ENCODE results near the gene C10orf120.

Gene C10orf120

DNA sequence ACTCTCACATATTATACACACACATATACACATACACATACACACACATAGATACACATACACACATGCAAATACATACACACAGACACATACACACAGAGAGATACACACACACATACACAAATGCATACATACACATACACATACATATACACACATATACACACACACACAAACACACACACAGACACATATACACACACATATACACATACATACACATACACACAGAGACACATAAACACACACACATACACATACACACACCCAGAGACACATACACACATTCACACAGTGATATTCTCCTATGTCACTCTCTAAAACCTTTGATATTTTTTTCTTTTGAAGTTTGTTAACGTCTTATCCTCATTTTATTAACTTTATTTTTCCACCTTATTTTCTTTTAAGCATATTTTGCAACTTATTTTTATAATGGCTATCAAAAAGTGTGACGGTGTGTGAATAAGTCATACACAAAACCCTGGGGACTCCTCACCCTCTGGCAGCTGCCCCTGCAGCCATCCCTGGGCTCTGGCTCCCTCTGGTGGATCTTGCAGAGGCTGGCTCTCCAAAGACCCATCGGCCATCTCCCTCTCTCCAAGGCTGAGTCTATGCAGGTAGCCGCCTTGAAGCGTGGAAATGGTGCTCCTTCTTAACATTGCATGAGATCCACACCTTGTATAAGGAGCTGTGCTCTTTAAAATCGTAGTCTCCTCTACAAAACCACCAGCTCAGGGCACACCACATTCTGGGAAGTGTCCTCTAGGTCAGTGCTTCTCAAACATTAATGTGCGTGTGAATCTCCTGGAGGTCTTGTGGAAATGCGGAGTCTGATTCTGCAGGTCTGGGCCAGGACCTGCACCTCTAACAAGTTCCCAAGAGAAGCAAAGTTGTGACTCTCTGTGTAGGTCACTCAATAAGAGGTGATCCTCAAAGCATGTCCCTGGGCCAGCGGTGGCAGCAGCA lies 4.1 kb upstream of the C10orf120 start:
- no peak for DNase-seq (ENCODE audit: low read depth, low spot score)

DNA sequence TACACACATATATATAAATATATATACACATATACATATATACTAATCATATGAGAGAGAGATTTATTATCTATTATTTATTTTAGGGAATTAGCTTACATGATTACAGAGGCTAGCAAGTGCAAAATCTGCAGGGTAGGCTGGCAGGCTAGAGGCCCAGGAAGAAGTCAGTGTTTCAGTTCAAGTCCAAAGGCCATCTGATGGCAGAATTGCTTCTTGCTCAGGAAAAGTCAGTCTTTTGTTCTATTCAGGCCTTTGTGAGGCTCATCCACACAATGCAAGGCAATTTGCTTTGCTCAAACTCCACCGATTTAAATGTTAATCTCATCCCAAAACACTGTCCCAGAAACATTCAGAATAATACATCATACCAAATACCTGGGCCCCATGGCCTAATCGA lies 2.6 kb upstream of the C10orf120 start:
- no peak for DNase-seq (ENCODE audit: low read depth, low spot score)

- no peak for DNase-seq (ENCODE audit: low read depth, low spot score)
Observed at GRCh38 chr10:122701652-122702051, 2.0 kb upstream of the C10orf120 start.

- DNase-seq (ENCODE audit: low read depth, low spot score) = no peak
Observed at GRCh38 chr10:122696687-122697086, 3.0 kb downstream of the C10orf120 start.

DNA sequence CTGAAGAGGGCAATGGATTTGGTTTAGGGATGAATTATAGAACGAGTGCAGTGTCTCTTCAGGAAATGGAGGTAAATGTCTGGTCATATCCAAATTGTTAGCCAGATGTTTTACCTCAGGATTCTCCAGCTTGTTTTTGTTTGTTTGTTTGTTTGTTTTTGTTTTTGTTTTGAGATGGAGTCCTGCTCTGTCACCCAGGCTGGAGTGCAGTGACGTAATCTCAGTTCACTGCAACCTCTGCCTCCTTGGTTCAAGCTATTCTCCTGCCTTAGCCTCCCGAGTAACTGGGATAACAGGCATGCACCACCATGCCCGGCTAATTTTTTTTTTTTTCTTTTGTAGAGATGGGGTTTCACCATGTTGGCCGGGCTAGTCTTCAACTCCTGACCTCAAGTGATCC lies 6.9 kb downstream of the C10orf120 start:
- DNase-seq (ENCODE audit: low read depth, low spot score) = no peak

GRCh38 chr10:122689146-122689820 lies 10.4 kb downstream of the C10orf120 start:
- DNase-seq (ENCODE audit: low read depth, low spot score) = no peak

- no peak for DNase-seq (ENCODE audit: low read depth, low spot score)
Observed at GRCh38 chr10:122688293-122688989, 11.2 kb downstream of the C10orf120 start.

- DNase-seq (ENCODE audit: low read depth, low spot score) = no peak
Observed at GRCh38 chr10:122682522-122682921, 17.1 kb downstream of the C10orf120 start.

- no peak for DNase-seq (ENCODE audit: low read depth, low spot score)
Observed at GRCh38 chr10:122678266-122678665, 21.4 kb downstream of the C10orf120 start.

DNA sequence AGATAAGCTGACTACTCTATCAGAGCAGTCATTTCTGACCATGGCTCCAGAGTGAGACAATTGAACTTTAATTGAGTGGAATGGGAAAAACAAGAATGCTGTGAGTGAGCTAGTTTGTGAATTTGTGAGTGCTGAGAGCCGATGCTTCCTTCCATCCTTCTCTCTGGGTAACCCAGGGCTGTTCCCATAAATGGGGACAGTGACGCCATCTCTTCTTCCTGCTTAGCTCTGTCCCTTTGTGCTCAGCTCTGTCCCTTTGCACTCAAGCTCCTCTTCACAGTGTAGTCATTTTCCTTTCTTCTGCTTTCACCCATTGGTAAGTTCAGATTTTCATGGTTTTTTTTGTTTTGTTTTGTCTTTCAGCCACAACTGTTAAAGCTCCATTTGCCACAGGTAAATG lies 24.4 kb downstream of the C10orf120 start:
- no peak for DNase-seq (ENCODE audit: low read depth, low spot score)

- DNase-seq (ENCODE audit: low read depth, low spot score) = no peak
Observed at GRCh38 chr10:122674781-122675180, 24.9 kb downstream of the C10orf120 start.

- DNase-seq (ENCODE audit: low read depth, low spot score) = no peak
Observed at GRCh38 chr10:122673731-122674130, 25.9 kb downstream of the C10orf120 start.

- no peak for DNase-seq (ENCODE audit: low read depth, low spot score)
Observed at GRCh38 chr10:122673269-122673668, 26.4 kb downstream of the C10orf120 start.

DNA sequence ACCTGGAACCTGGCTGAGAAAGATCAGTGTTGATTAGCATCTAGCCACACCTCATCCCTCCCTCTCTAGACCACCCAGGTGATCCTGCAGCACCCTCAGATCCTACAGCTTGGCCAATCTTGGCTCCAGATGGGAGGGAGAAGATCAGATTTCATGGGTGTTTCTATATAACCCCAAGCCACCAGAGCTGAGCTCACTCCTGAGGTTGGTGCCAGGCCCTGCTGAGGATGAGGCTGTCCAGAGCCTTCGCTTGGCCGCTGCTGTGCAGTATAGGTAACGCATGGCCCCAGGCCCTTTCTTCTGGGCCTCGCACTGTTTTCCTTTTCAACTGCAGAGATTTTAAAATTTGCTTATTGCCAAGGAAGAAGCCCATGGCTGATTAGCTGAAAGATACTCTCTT lies 27.0 kb downstream of the C10orf120 start:
- no peak for DNase-seq (ENCODE audit: low read depth, low spot score)

DNA sequence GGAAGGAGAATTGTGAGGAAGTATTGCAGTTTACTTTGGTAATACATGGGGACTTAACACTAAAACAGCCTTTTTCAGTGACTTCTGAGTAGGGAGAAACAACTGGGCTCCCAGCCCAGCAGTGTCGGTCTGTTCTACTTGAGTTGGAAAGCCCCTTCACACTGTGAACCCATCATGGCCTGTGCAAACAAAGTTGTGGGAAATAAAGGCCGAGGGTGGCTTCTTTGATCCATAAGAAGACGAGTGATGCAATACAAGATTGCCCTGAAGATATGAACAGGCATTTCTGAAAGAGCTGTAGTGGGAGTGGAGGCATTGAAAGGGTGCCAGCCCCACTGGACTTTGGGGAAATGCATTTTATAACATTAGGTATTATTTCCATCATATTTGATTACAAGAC lies 28.3 kb downstream of the C10orf120 start:
- DNase-seq (ENCODE audit: low read depth, low spot score) = no peak

DNA sequence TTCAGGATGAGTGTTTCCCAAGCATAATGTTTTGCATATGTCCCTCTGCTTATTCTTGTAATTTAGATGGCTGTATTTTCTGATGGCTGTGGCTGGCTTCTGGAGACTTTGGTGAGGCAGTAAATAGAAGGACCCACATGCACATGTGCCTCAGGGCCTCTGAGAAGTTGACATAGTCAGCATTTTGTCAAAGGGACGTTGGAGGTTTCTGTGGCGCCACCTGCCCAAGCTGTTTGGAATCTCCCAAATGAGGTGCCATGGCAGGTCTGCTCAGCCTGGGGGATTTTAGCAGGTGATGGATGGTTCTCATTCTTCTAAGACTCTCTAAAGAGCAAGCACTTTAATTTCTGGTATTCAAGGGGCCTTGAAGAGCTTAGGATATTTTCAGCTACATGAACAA lies 29.8 kb downstream of the C10orf120 start:
- DNase-seq (ENCODE audit: low read depth, low spot score) = no peak

- no peak for DNase-seq (ENCODE audit: low read depth, low spot score)
Observed at GRCh38 chr10:122669045-122669444, 30.6 kb downstream of the C10orf120 start.

DNA sequence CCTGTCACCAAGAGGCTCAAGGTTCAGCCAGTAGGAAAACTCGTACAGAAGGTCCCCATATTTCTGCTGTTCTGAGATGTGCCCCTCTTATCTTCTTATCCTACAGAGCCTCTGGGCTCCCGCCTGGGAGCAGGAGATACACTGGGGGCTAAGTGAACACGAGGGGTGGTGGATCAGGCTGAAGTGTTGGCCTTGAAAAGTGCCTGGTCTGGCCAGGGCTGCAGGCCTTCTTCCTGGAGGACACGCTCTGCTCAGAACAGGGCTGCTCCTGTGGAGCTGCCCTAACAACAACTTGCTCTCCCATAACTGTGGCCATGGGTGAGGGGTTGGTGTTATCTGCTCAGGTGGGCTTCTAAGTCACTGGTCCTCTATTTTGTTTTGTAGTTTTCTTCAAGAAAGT lies 33.7 kb downstream of the C10orf120 start:
- no peak for DNase-seq (ENCODE audit: low read depth, low spot score)

GRCh38 chr10:122665329-122665860 lies 34.3 kb downstream of the C10orf120 start:
- no peak for DNase-seq (ENCODE audit: low read depth, low spot score)

- DNase-seq (ENCODE audit: low read depth, low spot score) = no peak
Observed at GRCh38 chr10:122664501-122664900, 35.1 kb downstream of the C10orf120 start.

GRCh38 chr10:122663516-122664130 lies 36.0 kb downstream of the C10orf120 start:
- DNase-seq (ENCODE audit: low read depth, low spot score) = no peak

- no peak for DNase-seq (ENCODE audit: low read depth, low spot score)
Observed at GRCh38 chr10:122662231-122662630, 37.4 kb downstream of the C10orf120 start.
